ENCODE data around the gene PTGDS.

PTGDS gene

GRCh38 chr9:136974817-136975535 lies 2.3 kb upstream of the PTGDS start:
- DNase-seq = no peak

GRCh38 chr9:136975644-136976043 lies 1.7 kb upstream of the PTGDS start:
- peak in 1 of 4 experiments; percentile 15 for DNase-seq

- DNase-seq = no peak
These were observed 357 bp downstream of the PTGDS start for GRCh38 chr9:136977649-136978072.

- peak; percentile 45 to 60 (median 54) for DNase-seq
These were observed 965 bp downstream of the PTGDS start for GRCh38 chr9:136978073-136978864.

- DNase-seq = no peak
These were observed 1.7 kb downstream of the PTGDS start for GRCh38 chr9:136978865-136979544.

- no peak for DNase-seq
These were observed 2.7 kb downstream of the PTGDS start for GRCh38 chr9:136979769-136980587.

- no peak for DNase-seq
These were observed 3.6 kb downstream of the PTGDS start for GRCh38 chr9:136980669-136981478.

GRCh38 chr9:136981588-136982231 lies 4.4 kb downstream of the PTGDS start:
- no peak for DNase-seq

GRCh38 chr9:136982232-136983051 lies 5.1 kb downstream of the PTGDS start, which contains the start of gene LCNL1:
Gene LCNL1, plus strand, starts transcription at chr9:136982993. Its CDS starts 594 bp downstream, at chr9:136983587.
- no peak for DNase-seq

GRCh38 chr9:136983167-136983566 lies 5.9 kb downstream of the PTGDS start:
- DNase-seq = no peak

GRCh38 chr9:136983656-136984314 lies 6.5 kb downstream of the PTGDS start:
- no peak for DNase-seq

GRCh38 chr9:136984464-136985026 lies 7.2 kb downstream of the PTGDS start:
- no peak for DNase-seq

- no peak for DNase-seq
These were observed 7.8 kb downstream of the PTGDS start for GRCh38 chr9:136985027-136985602.

- DNase-seq = no peak
These were observed 8.5 kb downstream of the PTGDS start for GRCh38 chr9:136985853-136986252.

- no peak for DNase-seq
These were observed 11.6 kb downstream of the PTGDS start for GRCh38 chr9:136988872-136989271.

GRCh38 chr9:136990242-136990911 lies 13.1 kb downstream of the PTGDS start:
- no peak for DNase-seq

GRCh38 chr9:136991993-136992818 lies 14.9 kb downstream of the PTGDS start, which contains the start of gene PAXX:
Gene PAXX, plus strand, starts transcription at chr9:136992422. Its CDS starts 22 bp downstream, at chr9:136992444.
- DNase-seq = peak; percentile 81 to 95 (median 90)

Data from activated naive CD4-positive, alpha-beta T cell (primary cell).